Measurements from ENCODE around the gene MXI1. TPM values are rescaled to one million over a fixed set of nuclear protein-coding genes. Genes with fewer than 3 reads are reported as not detected.

MXI1 gene
- total RNA-seq = 13.6 and 54.4 TPM in 2 replicates

DNA sequence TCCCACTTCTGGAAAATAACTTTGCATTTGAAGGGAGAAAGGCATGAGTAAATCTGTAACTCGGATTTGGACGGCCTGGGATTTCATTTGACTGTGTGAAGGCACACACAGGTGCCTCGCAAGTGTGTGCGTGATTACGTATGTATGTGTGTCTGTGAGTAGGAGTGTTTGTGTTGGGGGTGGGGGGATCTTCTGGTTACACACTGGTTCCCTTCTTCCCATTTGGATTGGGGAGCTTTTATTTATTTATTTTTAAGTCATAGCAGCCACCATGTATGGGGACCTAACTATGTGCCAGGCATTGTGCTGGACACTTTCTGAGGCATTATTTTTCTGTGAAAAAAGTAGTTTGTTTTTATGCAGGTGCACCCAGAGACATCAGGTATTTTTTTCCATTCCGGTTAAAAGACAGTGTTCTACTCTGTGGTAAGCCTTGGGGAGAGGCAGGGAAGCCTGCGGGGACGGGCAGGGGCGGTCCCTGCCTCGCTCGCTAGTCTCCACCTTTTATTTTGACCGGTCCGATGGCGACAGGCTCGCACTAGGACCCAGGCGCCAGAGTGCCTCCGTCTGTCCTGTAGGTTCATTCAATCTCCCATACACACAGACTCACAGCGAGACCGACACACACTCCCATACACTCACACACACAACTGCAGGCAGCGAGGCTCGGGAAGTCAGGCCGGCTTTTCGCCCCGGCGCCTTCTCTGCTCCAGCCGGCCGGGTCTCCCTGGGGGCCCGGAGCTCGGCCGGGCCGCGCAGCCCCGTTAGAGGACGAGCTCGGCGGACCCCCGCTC lies at the start of gene MXI1:
TSS of gene MXI1 (plus strand) at position 595 of the 794 bp plus-strand sequence. CDS start 204 bp downstream, outside the sequence.

DNA sequence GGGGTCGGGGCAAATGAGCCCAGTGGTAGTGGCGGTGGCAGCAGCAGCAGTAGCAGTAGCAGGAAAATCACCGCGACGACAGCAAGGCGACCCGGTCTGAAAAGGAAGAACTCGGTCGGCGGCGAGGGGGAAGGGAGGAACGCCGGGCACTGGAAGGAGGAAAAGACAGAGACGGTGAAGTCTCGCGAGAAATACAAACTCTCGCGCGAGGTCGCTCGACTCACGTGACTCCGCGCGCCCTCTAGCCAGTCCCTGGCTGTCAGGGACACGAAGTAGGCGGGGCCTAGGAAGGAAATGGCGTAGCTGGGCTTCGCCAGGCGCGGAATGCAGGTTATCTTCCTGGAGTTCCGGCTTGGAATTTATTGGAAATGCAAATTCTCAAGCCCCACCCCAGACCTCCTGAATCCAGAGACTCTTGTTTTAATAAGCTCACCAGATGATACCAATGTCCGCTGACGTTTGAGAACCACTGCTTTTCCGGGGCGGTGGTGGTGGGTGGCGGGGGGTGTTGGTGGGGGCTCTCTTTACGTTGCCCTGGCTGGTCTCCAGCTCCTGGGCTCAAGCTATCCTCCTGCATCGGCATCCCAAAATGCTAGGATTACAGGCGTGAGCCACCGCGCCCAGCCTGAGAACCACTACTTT lies 97.5 kb downstream of the MXI1 start, which contains the start of gene SMNDC1:
TSS of gene SMNDC1 (minus strand) at position 141 of the 642 bp plus-strand sequence. CDS start 1,333 bp downstream, outside the sequence.

Other genes with a start within 250 kb of the MXI1 start
- gene ADD3, start 199.6 kb upstream of the MXI1 start, total RNA-seq = 443 and 557 TPM in 2 replicates
- 5.0 and 6.8 TPM in 2 replicates for gene SMNDC1, start 97.3 kb downstream of the MXI1 start, total RNA-seq

Measured in regular cardiac myocyte (primary cell).